H1 (cell line): Measurements from ENCODE around the gene FAM200B. TPM values are rescaled to one million over a fixed set of nuclear protein-coding genes. Genes with fewer than 3 reads are reported as not detected.
A peak's percentile ranks its signal among the peaks of the same experiment; 100 is the strongest.

ENCODE experiments used
- CTCF ChIA-PET: fragments of 300-600 bp; sonication (Branson Sonifier 250); formaldehyde crosslinking; loops from one replicate; lab custom pipeline; 2021; ENCODE audit not compliant: partially characterized antibody; lab: Charles Lee
- POLR2A ChIA-PET: fragments of 300-600 bp; sonication (Branson Sonifier 250); formaldehyde crosslinking; loops from one replicate; lab custom pipeline; 2021; ENCODE audit warnings: inconsistent platforms; ENCODE audit not compliant: partially characterized antibody; lab: Charles Lee
- DNase-seq, 2 experiments: peaks; one replicate each; pipeline versions ENCODE4 v3.0.0 to v3.0.0-alpha.2; 2010 to 2022; ENCODE audit warnings: low spot score in 2 of 2, low read depth in 1 of 2, mixed read lengths in 1 of 2
- FAIRE-seq: peaks from 2 replicates; lab custom pipeline; 2011; peaks lifted over from hg19 to GRCh38; lab: Jason Lieb, UNC
- H2AFZ ChIP-seq: 2 replicates; pipeline ENCODE4 v1.8.1; 2012; ENCODE audit warnings: low read length, inconsistent platforms
- H2AK5ac ChIP-seq: 2 replicates; pipeline ENCODE4 v1.6.1; 2013; ENCODE audit warnings: low read depth, low read length
- H2BK120ac ChIP-seq: replicated peaks from 2 replicates; pipeline ENCODE3; 2013; ENCODE audit warnings: low read depth, low read length, inconsistent platforms
- H2BK12ac ChIP-seq: 2 replicates; pipeline ENCODE4 v1.6.1; 2013; ENCODE audit warnings: low read depth, low read length
- H2BK15ac ChIP-seq: 2 replicates; pipeline ENCODE4 v1.6.1; 2013; ENCODE audit warnings: low read length
- H2BK20ac ChIP-seq: 2 replicates; pipeline ENCODE4 v1.6.1; 2013; ENCODE audit warnings: low read length
- H2BK5ac ChIP-seq: 2 replicates; pipeline ENCODE4 v1.6.1; 2013; ENCODE audit warnings: low read depth, low read length
- H3K14ac ChIP-seq: 2 replicates; pipeline ENCODE4 v1.6.1; 2013; ENCODE audit warnings: inconsistent platforms; ENCODE audit not compliant: insufficient read length
- H3K18ac ChIP-seq: 2 replicates; pipeline ENCODE4 v1.6.1; 2013; ENCODE audit warnings: low read length; ENCODE audit errors: extremely low read depth
- H3K23ac ChIP-seq: 2 replicates; pipeline ENCODE4 v1.6.1; 2013; ENCODE audit warnings: inconsistent platforms; ENCODE audit not compliant: insufficient read length
- H3K23me2 ChIP-seq: 2 replicates; pipeline ENCODE4 v1.6.1; 2013; ENCODE audit warnings: low read depth, low read length
- H3K27ac ChIP-seq: 2 replicates; pipeline ENCODE4 v1.6.1; 2011; ENCODE audit warnings: low read depth, low read length, inconsistent platforms
- H3K27me3 ChIP-seq, 4 experiments: replicated peaks in 1 of 4; 1 replicate in 1 of 4; 2 replicates in 3 of 4; pipeline versions ENCODE4 v1.6.1 to v1.8.1; 2011 to 2013; ENCODE audit warnings: low read length in 3 of 4, mild to moderate bottlenecking in 3 of 4, inconsistent platforms in 2 of 4, mixed read lengths in 2 of 4, moderate library complexity in 1 of 4; ENCODE audit not compliant: control insufficient read depth in 3 of 4, insufficient read depth in 3 of 4; ENCODE audit errors: extremely low read depth in 1 of 4
- H3K36me3 ChIP-seq, 4 experiments: 2 replicates each; pipeline versions ENCODE4 v1.6.1 to v1.8.1; 2011 to 2013; ENCODE audit warnings: mild to moderate bottlenecking in 4 of 4, low read length in 3 of 4, moderate library complexity in 2 of 4, control low read depth in 1 of 4, inconsistent platforms in 1 of 4; ENCODE audit not compliant: insufficient read depth in 4 of 4, control insufficient read depth in 2 of 4
- H3K4ac ChIP-seq: replicated peaks from 2 replicates; pipeline ENCODE3; 2013; ENCODE audit warnings: low read length, low read depth, mixed read lengths, inconsistent platforms; ENCODE audit not compliant: insufficient read length
- H3K4me1 ChIP-seq, 4 experiments: replicated peaks in 1 of 4; 1 replicate in 1 of 4; 2 replicates in 3 of 4; pipeline versions ENCODE4 v1.6.1 to v1.8.1; 2011 to 2013; ENCODE audit warnings: low read length in 3 of 4, inconsistent platforms in 2 of 4, mixed read lengths in 1 of 4; ENCODE audit not compliant: insufficient read depth in 4 of 4, control insufficient read depth in 3 of 4
- H3K4me2 ChIP-seq, 2 experiments: 2 replicates each; pipeline versions ENCODE4 v1.6.1 to v1.8.1; 2011 to 2013; ENCODE audit warnings: low read depth in 2 of 2, low read length in 2 of 2, control low read depth in 1 of 2, inconsistent platforms in 1 of 2, mild to moderate bottlenecking in 1 of 2; ENCODE audit not compliant: insufficient read depth in 1 of 2
- H3K4me3 ChIP-seq, 4 experiments: fragments of 200-600, 300-600 bp in 1 of 4; sonication (generic), shearing (Covaris generic), sonication (Bioruptor Twin) in 1 of 4; 2 replicates each; pipeline versions ENCODE4 v1.5.1 to v1.8.1; 2011 to 2016; ENCODE audit warnings: low read length in 4 of 4, low read depth in 3 of 4, control low read depth in 2 of 4, inconsistent platforms in 2 of 4, mild to moderate bottlenecking in 2 of 4, mixed read lengths in 1 of 4, moderate library complexity in 1 of 4; ENCODE audit not compliant: insufficient read depth in 2 of 4; ENCODE audit errors: extremely low read depth in 1 of 4
- H3K56ac ChIP-seq: replicated peaks from 2 replicates; pipeline ENCODE3; 2013; ENCODE audit warnings: low read depth, mild to moderate bottlenecking, mixed read lengths, low read length, inconsistent platforms; ENCODE audit not compliant: insufficient read length
- H3K79me1 ChIP-seq: 2 replicates; pipeline ENCODE4 v1.6.1; 2013; ENCODE audit warnings: low read depth, low read length, control low read depth
- H3K79me2 ChIP-seq, 2 experiments: 2 replicates each; pipeline versions ENCODE4 v1.6.1 to v1.8.1; 2012 to 2013; ENCODE audit warnings: low read length in 2 of 2, mild to moderate bottlenecking in 2 of 2, inconsistent platforms in 1 of 2; ENCODE audit not compliant: insufficient read depth in 2 of 2, control insufficient read depth in 1 of 2
- H3K9ac ChIP-seq, 4 experiments: replicated peaks in 1 of 4; 1 replicate in 1 of 4; 2 replicates in 3 of 4; pipeline versions ENCODE4 v1.6.1 to v1.8.1; 2011 to 2013; ENCODE audit warnings: low read depth in 3 of 4, low read length in 3 of 4, control low read depth in 2 of 4, mild to moderate bottlenecking in 2 of 4, moderate library complexity in 2 of 4, inconsistent platforms in 1 of 4; ENCODE audit errors: extremely low read depth in 1 of 4
- H3K9me3 ChIP-seq, 2 experiments: 2 replicates each; pipeline versions ENCODE4 v1.6.1 to v1.8.1; 2012 to 2013; ENCODE audit warnings: mild to moderate bottlenecking in 2 of 2, moderate library complexity in 2 of 2, control low read depth in 1 of 2, inconsistent platforms in 1 of 2, low read depth in 1 of 2, low read length in 1 of 2, mixed read lengths in 1 of 2; ENCODE audit not compliant: insufficient read depth in 2 of 2
- H4K20me1 ChIP-seq, 2 experiments: replicated peaks in 1 of 2; 2 replicates each; pipeline versions ENCODE3 to v1.8.1; 2011 to 2013; ENCODE audit warnings: inconsistent platforms in 2 of 2, low read length in 2 of 2, mild to moderate bottlenecking in 1 of 2; ENCODE audit not compliant: insufficient read depth in 2 of 2, control insufficient read depth in 1 of 2
- H4K5ac ChIP-seq: 2 replicates; pipeline ENCODE4 v1.6.1; 2013; ENCODE audit warnings: low read length, low read depth, mixed read lengths, inconsistent platforms; ENCODE audit not compliant: insufficient read length
- H4K8ac ChIP-seq: 2 replicates; pipeline ENCODE4 v1.8.0; 2013; ENCODE audit warnings: mild to moderate bottlenecking, moderate library complexity, low read length, inconsistent platforms; ENCODE audit not compliant: insufficient read depth; ENCODE audit errors: extremely low read depth
- H4K91ac ChIP-seq: replicated peaks from 2 replicates; pipeline ENCODE3; 2013; ENCODE audit warnings: low read length, mixed read lengths, inconsistent platforms; ENCODE audit not compliant: insufficient read length
- BRCA1 ChIP-seq: IDR thresholded peaks from 2 replicates; pipeline ENCODE4 v1.6.1; 2012; ENCODE audit warnings: low read depth, low read length, improper control_type of control experiment
- CHD2 ChIP-seq: IDR thresholded peaks from 2 replicates; pipeline ENCODE4 v1.6.1; 2012; ENCODE audit warnings: low read length, improper control_type of control experiment
- CTBP2 ChIP-seq: IDR thresholded peaks from 2 replicates; pipeline ENCODE4 v1.7.0; 2011; ENCODE audit warnings: borderline replicate concordance, mild to moderate bottlenecking, moderate library complexity, mixed read lengths, low read length; ENCODE audit not compliant: insufficient read depth, insufficient read length
- KDM5A ChIP-seq: fragments of 200-600 bp; IDR thresholded peaks from 2 replicates; pipeline ENCODE4 v1.7.1; 2012; ENCODE audit warnings: mild to moderate bottlenecking, low read length, inconsistent platforms, mixed read lengths
- NRF1 ChIP-seq: IDR thresholded peaks from 2 replicates; pipeline ENCODE4 v1.6.1; 2011; ENCODE audit warnings: mild to moderate bottlenecking, low read depth, low read length, improper control_type of control experiment
- PHF8 ChIP-seq: fragments of 200-600 bp; sonication (generic); conservative IDR thresholded peaks from 2 replicates; pipeline ENCODE4 v1.7.1; 2012; ENCODE audit warnings: low read depth, mild to moderate bottlenecking, inconsistent platforms, low read length, moderate library complexity
- SP2 ChIP-seq: IDR thresholded peaks from 2 replicates; pipeline ENCODE4 v1.6.1; 2012; ENCODE audit warnings: mild to moderate bottlenecking, low read length, inconsistent platforms
- SP4 ChIP-seq: IDR thresholded peaks from 2 replicates; pipeline ENCODE4 v1.6.1; 2012; ENCODE audit warnings: low read length, inconsistent platforms
- TAF1 ChIP-seq: IDR thresholded peaks from 2 replicates; pipeline ENCODE4 v1.6.1; 2011; ENCODE audit warnings: mild to moderate bottlenecking, low read depth, low read length
- YY1 ChIP-seq: IDR thresholded peaks from 2 replicates; pipeline ENCODE4 v1.6.1; 2011; ENCODE audit warnings: low read depth, mild to moderate bottlenecking, low read length
- WGBS, 2 experiments: shearing (Covaris generic) in 1 of 2; methylation state at CpG; one replicate each; pipeline versions ENCODE4 v1.1.6 to v1.1.7; 2013 to 2015; ENCODE audit warnings: low lambda C conversion rate in 2 of 2, mixed read lengths in 2 of 2, inconsistent platforms in 1 of 2, low coverage in 1 of 2, missing lambda C conversion rate in 1 of 2; ENCODE audit not compliant: insufficient replicate concordance in 2 of 2, insufficient coverage in 1 of 2, insufficient read length in 1 of 2; ENCODE audit errors: extremely low coverage in 1 of 2, missing lambda C conversion rate in 1 of 2; 5-methylcytosine and 5-hydroxymethylcytosine counted together
- polyA plus RNA-seq, 7 experiments: library from polyadenylated mRNA; depleted of rRNA in 3 of 7; stranded (reverse) in 5 of 7; unstranded in 2 of 7; fragments of >200 nt in 5 of 7; fragments of 200-250 nt in 2 of 7; gene quantifications; 1 replicate in 5 of 7; 2 replicates in 1 of 7; 4 replicates in 1 of 7; pipeline versions ENCODE4 v1.2.1 to v1.2.3, GENCODE V29; 2011 to 2013; ENCODE audit warnings: missing spikeins in 2 of 7, mixed read lengths in 2 of 7
- total RNA-seq: library from RNA; stranded (reverse); fragmentation: NEBNext Ultra II Directional; extraction: Animal tissue kit (Norgen Biotek cat#: 25700); gene quantifications from 2 replicates; pipeline ENCODE4 v1.2.1, GENCODE V29; 2021
- TF ChIP-seq, protein P1 (sequence below): IDR thresholded peaks from 2 replicates; pipeline ENCODE4 v1.6.1; 2011; ENCODE audit warnings: low read depth, mild to moderate bottlenecking, low read length; ENCODE audit not compliant: insufficient read depth

FAM200B gene
- total and polyA plus RNA-seq, 2 of the 8 experiments (the other 6 are each of a cell fraction or from before 2014, with no cell fraction given): 10.7 to 23.7 TPM

DNA sequence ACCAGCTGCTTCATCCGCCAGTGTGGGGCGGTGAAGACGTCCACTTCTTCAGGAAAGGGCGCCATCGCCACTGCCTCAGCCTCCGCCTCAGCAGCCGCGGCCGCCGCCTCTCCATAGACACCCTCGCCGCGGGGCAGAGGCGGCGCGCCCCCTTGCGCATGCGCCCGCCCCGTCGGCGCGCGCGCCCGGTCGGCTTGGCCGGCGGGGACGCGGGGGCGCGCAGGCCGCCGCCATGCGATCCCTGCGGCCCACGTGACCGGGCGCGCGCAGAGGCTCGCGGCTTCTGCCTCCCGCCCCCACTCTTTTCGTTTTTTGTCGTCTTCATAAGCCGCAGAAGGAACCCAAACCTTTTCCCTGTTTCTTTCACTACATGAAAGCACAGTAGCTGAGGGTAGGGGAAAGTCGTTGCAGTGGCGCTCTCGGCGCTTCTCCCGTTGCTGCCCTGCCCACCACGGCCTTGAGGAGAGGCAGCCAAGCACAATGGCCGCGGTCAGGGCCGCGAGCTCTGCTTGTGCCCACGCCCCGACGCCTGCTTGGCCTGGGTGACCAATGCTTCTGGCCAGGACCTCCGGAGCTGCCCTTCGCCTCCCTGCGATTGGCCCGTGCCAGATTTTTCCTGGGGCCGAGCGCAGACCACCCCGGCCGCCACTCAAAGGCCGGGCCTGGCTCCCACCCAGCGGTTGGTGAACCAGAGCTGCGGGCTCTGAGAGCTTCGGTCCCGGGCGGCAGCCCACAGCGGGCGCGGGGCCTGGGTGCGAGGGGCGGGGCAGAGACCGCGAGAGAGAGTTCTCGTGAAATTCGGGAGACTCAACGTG, 26.2 kb upstream of the FAM200B start, which contains the start of gene FBXL5:
Gene FBXL5, minus strand, starts transcription at position 135 of the 815 bp plus-strand sequence. Its CDS starts 70 bp downstream, at position 65.
- peak within 1 kb of the TSS; percentile 95 to 99 (median 98) for H3K9ac ChIP-seq
- peak within 1 kb of the TSS; percentile 77 for H3K23ac ChIP-seq
- POLR2A ChIA-PET: interaction anchor here (0.6 to 6.9 kb wide), 19 partner anchors 9 to 1969 kb away, joined by 3 to 64 read pairs (median 4); partner anchors contain the start of genes C1QTNF7, CC2D2A and FAM200B
- peaks cover 0 to 3% (median 0%) of the 10 kb centered on the region in 4 experiments; a peak in 1 of 8 replicates for H3K36me3 ChIP-seq
- peak within 1 kb of the TSS; percentile 86; the same call in 1 of the 2 replicates for H2BK12ac ChIP-seq
- H3K4me3 ChIP-seq: peak within 1 kb of the TSS; percentile 82 to 88 (median 86)
- H4K5ac ChIP-seq: peak within 1 kb of the TSS; percentile 99
- H4K91ac ChIP-seq: peak within 1 kb of the TSS; percentile 98
- peak within 1 kb of the TSS; percentile 89 for H3K4ac ChIP-seq
- no peaks in the 10 kb centered on the region for H3K79me1 ChIP-seq
- no peak for FAIRE-seq
- H2BK120ac ChIP-seq: peak within 1 kb of the TSS; percentile 16
- H3K4me1 ChIP-seq: peaks cover 2 to 9% (median 5%) of the 10 kb centered on the region in 4 experiments; a peak in 5 of 7 replicates
- no peaks in the 10 kb centered on the region for H3K9me3 ChIP-seq
- H4K20me1 ChIP-seq: no peaks in the 10 kb centered on the region
- H3K23me2 ChIP-seq: peaks cover 7% of the 10 kb centered on the region
- peak within 1 kb of the TSS; percentile 97 for H3K56ac ChIP-seq
- H3K27me3 ChIP-seq: no peaks in the 10 kb centered on the region
- H3K79me2 ChIP-seq: peaks cover 0 to 38% of the 10 kb centered on the region in 2 experiments; a peak in 2 of 4 replicates
- H3K18ac ChIP-seq: peak within 1 kb of the TSS; percentile 100
- 4% methylated on average over 84 of the region's 85 CpGs; no CpG with 5 or more reads in 1 of the 2 experiments for WGBS, 2 experiments
- 0 out of 2 replicates have a peak within 1 kb of the TSS, but pooled peaks have one; percentile 49 for H2AK5ac ChIP-seq
- H2BK5ac ChIP-seq: peak within 1 kb of the TSS; percentile 99
- H3K27ac ChIP-seq: peak within 1 kb of the TSS; percentile 100
- DNase-seq: peak in 1 of 2 experiments; percentile 82
- no peak within 1 kb of the TSS for H2BK20ac ChIP-seq
- peak within 1 kb of the TSS; percentile 100 for H2AFZ ChIP-seq
- peak within 1 kb of the TSS; percentile 100 for H4K8ac ChIP-seq
- H2BK15ac ChIP-seq: no peak within 1 kb of the TSS
- peak within 1 kb of the TSS; percentile 95 to 98 for H3K4me2 ChIP-seq
- peak within 1 kb of the TSS; percentile 93 for H3K14ac ChIP-seq
- CTCF ChIA-PET: interaction anchor here (1.0 to 2.4 kb wide), 4 partner anchors 10 to 143 kb away, joined by 3 to 6 read pairs (median 5); no protein-coding TSS in a partner anchor
- TF ChIP-seq SP4 (peak; percentile 81; the same call in 1 of the 2 replicates), YY1 (peak; percentile 89), NRF1 (peak; percentile 68), SP2 (no peak), CTBP2 (no peak), BRCA1 (no peak), KDM5A (no peak), TAF1 (peak; percentile 68), CHD2 (no peak), PHF8 (peak; percentile 86)
- TF ChIP-seq, protein P1, sequence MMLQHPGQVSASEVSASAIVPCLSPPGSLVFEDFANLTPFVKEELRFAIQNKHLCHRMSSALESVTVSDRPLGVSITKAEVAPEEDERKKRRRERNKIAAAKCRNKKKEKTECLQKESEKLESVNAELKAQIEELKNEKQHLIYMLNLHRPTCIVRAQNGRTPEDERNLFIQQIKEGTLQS: peak; percentile 54; the same call in 1 of the 2 replicates
